GM18508 (cell line): ENCODE data around the gene TTC39C.

Experiments
- ATAC-seq: cut with Tn5 transposase; IDR thresholded peaks from one replicate; pipeline ENCODE4 v1.9.1; 2021; ENCODE audit warnings: moderate number of reproducible peaks; ENCODE audit not compliant: insufficient read depth, unreplicated experiment

Gene TTC39C

GRCh38 chr18:24014062-24014985 is at the start of gene TTC39C:
TSS of gene TTC39C (plus strand) at chr18:24014754. CDS start at chr18:24014872, 118 bp downstream.
- no peak for ATAC-seq

DNA sequence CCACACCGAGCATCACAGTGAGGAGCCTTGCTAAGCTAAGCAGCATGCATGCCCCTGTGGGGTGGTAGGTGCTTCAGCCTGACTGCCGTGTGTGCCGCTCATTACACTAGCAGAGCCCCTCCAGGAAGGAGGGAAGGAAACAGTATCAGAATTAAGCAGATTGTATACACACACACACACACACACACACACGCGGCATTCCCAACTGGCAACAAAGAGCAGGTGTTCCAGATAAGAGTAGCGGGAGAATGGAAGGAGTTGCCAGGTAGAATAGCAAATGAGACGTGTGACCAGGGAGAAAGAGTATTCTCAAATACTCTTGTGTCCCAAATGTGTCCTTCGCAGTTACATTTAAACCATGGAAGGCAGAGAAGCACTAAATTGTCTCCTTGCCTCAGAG is 47.6 kb upstream of the TTC39C start:
- ATAC-seq: no peak

DNA sequence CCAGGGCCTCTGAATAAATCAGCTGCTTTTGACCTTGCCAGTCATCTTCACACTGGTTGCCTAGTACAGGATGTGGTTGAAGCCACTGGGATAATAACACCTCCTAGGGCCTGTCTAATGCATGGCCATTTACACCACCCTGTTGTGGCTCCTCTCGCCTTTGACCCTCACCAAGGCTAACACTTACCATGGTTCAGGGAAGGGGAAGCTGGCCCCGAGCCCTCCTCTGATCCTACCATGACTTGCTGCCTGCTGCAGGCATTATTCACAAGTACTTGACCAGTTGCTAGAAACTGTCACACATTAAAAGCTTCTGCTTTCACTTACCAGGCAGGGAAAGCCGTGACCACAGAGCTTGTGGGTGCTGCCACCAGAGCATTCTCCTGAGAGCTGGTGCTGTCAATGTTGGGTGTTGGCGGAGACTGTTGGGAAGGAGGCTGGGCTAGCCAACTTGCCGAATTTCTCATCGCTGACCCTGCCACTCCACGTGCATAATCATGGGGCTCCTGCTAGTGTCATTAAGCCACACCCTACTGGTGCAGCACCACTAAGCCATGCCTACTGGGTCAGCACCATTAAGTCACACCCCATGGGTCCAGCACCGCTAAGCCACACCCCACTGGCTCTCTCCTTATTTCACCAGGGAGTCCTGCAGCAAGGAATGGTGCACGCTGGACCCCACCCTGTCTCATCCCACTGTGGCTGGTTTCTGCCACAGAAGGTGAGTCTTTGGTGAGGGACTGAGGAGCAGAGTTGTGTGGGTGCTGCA is 47.0 kb upstream of the TTC39C start:
- ATAC-seq: peak; percentile 46

DNA sequence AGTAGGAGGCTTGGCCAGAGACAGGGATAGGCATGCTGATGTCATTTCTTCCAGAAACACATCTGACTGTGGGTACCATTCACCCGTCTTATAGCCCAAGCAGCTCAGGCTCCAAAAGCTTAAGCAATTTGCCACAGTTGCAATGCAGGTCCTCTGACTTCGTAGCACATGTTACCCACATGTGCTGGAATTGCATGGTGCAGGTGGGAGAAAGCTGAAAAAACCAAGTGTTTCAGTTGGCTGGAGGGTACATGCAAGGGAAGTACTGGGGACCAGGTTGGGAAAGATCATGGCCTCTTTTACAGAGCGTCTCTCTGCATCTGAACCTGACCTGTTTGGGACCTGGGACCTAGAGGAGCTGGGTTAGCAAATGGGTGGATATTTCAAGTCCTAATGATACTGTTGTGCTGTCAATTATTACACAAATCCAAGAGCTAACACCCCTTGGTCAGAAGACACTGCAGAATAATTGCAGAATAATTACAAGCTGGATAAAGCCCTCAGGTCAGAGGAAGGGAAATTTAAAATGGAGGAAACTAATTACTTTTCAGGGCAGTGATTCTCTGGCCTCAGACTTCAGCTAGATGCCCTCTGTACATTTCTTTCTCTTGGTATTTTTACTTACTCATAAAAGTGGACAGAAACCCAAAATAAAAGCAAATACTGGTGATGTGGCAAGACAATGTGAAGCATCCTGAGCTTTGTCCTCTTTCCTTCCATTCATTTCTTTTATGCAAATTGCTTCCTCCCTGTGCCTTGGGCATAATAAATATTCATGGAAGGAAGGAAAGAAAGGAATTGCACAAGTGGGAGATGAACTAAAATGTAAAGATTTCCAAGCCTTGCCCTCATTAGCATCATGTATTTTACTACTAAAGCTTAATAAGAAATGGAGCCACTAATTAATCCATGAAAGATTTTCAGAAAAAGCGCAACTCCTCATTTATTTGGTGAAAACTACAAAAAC is 45.6 kb upstream of the TTC39C start:
- no peak for ATAC-seq

GRCh38 chr18:23969664-23970063 is 44.9 kb upstream of the TTC39C start:
- no peak for ATAC-seq

DNA sequence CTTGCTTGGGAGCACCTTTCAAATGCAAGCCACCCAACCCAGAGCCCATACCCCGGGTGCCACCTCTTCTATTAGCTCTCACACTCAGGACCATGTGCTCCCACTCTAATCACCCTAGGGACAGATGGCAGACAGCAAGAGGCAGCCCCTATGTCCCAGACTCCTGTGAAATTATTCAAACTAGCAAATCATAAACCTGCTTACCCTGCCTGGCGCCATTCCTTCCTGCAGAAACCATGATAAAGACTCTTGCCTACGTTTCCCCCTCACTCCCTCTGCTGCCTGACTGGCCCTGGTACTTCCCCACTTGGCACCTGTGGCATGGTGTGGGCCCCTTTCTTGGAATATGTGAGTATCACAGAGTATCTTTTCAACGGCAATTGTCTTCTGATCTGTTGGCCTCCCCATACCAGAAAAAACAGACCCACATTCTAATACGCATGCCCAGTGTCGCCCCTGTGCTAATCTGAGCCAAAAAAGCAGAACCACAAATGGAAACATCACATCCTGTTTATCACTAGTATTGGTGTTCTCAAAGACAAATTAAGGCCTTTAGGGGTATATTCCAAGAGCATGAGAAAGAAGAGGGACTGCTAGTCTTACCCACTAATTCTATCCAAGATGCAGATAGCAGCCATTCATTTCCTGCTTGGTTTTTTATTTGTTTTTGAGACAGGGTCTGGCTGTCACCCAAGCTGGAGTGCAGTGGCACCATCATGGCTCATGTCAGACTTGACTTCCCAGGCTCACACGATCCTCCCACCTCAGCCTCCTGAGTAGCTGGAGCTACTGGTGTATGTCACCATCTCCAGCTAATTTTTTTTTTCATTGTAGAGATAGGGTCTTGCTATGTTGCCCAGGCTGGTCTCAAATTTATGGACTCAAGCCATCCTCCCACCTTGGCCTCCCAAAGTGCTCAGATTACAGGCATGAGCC is 44.1 kb upstream of the TTC39C start:
- ATAC-seq: no peak

DNA sequence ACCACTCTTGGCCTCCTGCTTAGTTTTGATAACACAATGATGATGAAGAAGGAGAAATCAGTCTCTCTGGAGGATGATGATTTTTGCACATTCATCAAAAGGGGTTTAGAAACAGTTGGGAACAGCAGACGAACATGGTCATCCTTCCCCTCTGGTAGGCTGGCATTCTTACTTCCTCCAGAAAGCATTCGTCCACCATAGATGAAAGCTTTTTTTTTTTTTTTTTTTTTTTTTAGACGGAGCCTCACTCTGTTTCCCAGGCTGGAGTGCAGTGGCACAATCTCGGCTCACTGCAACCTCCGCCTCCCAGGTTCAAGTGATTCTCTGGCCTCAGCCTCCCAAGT is 43.5 kb upstream of the TTC39C start:
- ATAC-seq: no peak

GRCh38 chr18:23971666-23972230 is 42.8 kb upstream of the TTC39C start:
- ATAC-seq: no peak

DNA sequence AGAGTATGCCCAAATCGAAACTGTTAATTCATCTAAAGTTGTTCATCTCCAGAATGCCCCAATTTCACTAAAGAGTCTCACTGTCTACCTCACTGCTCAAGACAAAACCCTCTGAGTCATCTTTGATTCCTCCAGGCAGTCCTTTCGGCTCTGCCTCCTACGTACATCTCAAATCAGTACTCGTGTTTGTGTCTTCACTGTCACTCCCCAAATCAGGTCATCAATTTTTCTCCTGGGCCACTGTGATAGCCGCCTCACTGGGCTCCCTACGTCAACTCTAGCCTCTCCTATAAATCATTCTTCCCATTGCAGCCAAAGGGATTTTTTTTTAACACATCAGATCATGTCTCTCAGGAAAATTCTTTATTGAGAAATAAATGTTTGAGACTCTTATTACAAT is 42.1 kb upstream of the TTC39C start:
- ATAC-seq: no peak

DNA sequence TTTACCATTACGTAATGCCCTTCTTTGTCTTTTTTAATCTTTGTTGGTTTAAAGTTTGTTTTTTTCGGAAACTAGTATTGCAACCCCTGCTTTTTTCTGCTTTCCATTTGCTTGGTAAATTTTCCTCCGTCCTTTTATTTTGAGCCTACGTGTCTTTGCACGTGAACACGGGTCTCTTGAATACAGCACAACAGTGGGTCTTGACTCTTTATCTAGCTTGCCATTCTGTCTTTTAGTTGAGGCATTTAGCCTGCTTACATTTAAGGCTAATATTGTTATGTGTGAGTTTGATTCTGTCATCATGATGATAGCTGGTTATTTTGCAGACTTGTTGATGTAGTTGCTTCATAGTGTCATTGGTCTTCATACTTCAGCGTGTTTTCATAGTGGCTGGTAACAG is 37.5 kb upstream of the TTC39C start:
- ATAC-seq: no peak

DNA sequence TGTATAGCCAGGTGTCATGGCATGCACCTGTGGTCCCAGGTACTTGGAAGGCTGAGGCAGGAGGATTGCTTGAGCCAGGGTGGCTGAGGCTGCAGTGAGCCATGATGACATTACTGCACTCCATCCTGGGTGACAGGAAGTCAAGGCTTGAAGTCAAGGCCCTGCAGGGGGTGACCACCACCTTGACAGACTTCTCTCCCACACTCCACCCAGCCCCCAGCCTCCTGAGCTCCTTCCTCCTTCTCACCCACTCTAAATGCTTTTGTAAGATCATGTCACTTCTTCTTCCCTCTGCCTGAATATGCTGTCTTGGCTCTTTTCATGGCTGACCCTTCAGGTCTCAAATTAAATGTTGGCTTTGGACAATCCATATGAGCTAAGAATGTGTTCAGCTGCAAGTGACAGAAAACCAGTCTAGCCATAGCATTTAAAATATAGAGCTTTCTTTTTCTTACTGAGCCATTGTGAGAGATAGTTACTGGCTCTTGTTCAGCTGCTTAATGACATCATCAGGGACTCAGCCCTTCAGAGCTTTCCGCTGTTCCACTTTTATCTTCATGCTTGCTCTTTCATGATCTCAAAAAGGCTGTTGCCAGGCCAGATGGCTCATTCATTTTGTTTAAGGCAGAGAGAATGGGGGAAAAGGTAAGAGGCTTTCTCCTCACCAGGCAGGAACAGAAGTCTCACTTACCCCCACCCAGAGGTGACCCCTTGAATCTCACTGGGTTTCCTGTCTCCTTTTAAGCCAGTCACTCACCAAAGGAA is 36.7 kb upstream of the TTC39C start:
- ATAC-seq: no peak

DNA sequence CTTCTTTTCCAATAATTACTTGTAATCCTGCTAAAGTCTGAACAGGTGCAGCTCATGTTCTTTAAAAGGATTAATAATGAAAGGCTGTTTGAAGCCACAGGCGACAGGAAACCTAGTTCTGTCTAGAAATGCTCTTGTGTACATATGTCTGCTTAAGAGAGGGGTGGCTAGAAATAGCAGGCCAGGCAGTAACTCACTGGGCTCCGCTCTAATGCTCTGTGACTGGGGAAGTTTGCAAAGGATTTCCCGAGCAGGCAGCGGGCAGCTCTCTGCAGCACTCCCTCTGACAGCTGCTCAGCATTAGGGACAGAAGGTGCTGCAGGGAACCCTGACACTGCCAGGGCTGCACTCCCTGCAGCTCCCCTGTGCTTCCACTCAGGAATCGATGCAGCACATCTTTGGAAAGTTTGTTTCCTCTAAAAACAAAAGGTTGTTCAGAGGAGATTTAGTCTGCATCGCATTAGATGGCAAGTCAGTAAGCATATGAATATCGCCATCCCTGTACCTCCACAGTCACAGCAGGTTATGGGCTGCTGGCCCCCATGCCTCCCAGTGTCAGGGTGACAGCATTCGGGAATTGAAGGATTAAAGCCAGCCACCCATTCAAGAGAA is 33.1 kb upstream of the TTC39C start:
- ATAC-seq: peak; percentile 78

DNA sequence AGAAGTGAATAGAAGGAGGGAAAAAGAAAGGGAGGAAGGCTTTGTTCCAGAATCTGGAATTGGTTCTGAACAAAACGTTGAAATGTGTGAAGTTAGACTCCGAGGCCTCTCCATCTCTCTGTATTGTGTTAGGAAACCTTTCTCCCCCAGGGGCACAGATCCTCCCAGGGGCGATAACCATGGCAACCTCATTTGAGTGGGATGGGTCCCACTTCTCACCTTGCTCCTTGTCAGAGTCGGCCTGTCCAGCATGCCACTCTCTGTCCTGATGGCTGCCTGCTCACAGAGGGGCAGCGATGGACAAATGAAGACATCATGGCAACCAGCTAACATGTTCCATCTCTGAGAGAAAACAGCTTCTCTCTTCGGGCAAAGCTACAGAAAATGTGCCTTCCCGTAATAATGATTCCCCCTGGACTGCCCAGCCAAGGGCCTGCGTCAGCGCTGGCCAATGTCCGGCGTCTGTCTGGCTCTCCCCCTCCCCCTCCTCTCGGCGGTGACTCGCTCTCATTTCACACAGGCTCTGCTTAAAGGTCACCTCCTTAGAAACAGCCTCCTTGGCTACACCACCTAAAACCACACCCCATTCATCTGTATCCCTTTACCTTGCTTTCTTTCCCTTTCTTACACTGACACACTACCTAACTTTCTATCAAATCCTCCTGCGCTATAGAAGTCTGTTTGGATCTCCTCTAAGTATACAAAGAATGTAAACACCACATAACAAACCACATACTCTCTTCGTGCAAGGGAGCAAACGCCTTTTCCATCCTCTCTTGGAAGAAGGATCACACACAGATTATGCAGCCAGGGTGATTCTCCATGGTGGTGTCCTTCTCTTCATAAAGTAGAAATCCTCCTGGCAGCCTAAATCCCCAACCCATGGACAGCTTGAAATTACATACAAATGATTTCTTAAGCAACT is 32.1 kb upstream of the TTC39C start:
- no peak for ATAC-seq

DNA sequence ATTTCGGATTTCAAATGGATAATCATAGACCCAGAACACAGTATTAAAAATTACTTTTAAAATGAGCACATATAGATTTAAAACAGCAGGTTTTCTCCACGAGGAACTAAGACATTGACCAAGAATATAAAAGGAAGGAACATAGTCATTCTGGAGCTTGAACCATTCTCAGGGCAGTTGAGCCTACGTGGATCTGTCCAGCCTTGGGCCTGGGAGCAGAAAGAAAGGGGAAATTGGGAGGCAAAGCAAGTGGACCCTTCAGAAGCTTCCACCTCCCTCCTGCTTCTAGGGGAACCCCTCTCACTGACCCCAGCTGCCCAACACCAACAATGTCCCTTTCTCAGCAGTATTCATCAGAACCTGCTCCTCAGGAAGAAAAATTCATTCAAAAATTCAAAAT is 31.4 kb upstream of the TTC39C start:
- ATAC-seq: no peak

DNA sequence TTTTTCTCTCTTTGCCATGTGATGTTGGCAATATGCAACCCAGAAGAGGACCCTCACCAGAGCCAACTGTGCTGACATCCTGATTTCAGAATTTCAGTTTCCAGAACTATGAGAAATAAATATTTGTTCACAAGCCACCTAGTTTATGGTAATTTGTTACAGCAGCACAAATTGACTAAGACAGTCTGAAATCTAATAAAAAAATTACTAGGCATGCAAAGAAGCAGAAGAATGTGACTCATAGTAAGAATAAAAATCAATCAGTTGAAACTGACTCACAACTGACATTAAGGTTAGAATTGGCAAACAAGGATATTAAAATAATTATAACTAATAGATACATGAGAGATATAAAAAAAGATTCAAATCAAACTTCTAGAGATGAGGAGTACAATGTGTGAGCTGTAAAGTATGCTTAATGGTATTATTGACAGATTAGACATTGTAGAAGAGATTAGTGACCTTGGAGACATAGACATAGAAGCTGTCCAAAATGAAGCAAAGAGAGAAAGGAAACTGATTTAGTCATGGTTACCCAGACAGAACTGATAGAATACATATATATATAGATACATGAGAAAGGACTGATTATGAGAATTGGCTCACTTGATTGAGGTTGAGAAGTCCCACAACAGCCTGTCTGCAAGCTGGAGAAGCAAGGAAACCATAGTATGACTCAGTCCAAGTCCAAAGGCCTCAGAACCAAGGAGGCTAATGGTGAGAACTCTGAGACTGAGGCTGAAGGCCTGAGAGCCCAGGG is 27.8 kb upstream of the TTC39C start:
- ATAC-seq: no peak
